ENCODE measurements around the gene PRKAA1.
A peak's percentile ranks its signal among the peaks of the same experiment; 100 is the strongest.
"Not testable (repeated sequence)": the region's sequence is repeated elsewhere in the genome, so short reads cannot be mapped to it uniquely, and the experiment has no call there.

PRKAA1 gene

DNA sequence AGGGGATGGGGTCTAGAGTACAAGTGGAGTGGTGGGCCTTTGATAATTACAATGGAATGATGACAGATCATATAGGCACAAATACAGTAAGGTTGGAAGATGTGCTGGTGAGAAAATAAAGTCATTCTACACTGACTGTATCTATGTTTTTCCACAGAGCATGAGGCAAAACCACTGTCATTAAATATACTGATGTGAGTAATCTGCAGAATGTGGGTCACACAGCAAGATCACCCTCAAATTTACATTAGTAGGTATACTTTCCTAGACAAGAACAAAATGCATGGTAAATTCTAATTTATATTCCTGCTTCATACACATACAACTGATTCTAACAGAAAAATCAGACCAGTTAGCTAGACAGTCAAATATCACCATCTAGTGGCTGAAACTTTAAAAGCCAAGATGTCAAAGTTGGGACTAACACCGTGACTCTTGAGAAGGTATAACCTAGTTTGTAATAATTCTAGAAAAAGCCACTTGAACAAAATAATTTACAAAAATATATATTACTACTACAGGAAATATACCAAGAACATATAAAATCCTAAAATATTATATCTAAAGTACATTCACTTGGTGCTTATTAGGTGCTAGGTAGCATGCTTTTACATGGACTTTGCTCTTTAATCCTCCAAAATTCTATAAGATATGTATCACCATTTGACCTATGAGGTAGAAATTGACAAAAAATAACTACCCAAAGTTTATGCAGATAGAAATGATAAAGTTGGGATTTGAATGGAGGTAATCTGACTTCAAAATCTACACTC is 61.9 kb downstream of the PRKAA1 start:
- DNase-seq (ENCODE audit: insufficient read length, low spot score) (peak; percentile 72), FAIRE-seq (no peak)

DNA sequence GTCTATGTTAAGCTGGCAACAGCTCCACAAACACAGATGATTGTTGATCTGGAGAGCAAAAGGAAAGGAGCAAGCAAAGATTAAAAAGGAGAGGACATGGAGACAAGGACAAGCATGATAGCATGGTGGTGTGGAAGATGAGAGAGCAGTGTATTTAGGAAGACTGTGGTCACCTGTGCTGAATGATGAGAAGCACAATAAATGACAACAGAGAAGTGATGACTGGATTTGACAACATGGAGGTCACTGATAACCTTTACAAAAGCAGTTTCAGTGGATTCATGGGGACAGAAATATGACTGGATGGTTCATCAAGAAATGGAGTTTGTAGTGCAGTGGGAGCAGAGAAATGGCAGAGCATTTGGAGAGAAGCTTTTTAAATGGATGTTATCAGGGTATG is 62.6 kb downstream of the PRKAA1 start:
- peak; percentile 38 for FAIRE-seq
- no peak for DNase-seq (ENCODE audit: insufficient read length, low spot score)

DNA sequence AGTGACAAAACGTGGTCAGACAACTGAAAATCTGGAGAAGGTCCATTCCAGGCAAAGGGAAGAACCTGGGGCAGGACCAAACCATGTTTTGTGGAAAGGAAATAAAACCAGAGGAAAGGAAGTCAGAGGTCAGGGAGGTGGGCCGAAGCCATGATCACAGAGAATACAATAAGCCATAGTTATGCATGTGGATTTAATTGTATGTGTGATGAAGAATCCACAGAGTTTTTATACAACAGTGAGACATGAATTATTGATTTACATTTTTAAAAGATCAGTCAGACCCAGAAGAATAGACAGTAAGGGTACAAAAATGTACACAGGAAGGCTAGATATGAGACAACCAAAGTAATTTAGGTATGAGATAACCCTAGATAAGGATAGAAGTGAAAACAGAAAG is 63.2 kb downstream of the PRKAA1 start:
- no peak for FAIRE-seq
- DNase-seq (ENCODE audit: insufficient read length, low spot score): no peak

DNA sequence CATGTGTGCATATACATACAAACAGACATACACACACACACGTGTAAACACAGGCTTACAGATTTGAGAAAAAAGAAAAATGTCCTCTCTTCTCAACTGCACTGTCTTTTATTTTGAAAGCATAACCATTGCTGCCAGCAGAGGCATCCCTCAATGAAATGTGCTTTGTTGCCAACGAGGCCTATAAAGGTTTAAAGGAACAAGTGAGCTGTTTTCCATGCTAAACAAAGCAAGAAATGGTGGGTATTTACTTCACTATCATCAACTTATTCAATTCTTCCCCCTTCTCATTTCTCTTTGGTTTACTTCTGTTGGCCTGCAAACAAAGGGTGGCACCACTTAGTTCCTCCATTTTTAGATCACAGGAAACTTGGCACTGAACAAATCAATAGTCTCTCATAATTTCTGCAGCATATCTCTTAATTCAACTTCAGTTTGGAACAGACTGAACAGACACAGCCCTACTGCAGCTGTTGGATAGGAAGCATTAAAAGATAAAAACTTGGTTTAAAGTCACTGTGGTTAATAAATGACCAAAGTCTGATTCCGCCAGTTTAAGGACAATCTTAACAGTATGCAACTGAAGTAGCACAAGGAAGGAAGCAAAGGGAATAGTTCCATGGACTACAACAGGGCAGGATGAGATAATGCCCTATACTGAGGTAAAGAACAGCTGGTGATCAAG is 64.2 kb downstream of the PRKAA1 start:
- DNase-seq (ENCODE audit: insufficient read length, low spot score): no peak
- no peak for FAIRE-seq

DNA sequence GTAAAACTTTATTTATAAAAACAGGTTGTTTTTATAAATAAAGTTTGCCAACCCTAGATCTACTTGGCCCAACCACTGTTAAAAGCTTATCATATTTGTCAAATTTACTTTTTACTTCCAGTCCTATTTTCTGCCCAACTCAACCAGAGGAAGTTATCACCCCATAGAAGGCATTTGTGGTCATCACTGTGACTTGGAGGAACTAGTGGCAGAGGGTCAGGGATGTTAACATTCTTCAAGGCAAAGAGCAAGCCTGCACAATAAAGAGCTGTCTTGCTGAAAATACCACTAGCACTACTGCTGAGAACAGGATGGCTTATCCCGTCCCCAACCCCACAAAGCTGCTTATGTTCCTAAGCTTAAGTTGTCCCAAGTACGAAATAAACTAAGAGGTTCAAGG is 64.7 kb downstream of the PRKAA1 start:
- DNase-seq (ENCODE audit: insufficient read length, low spot score) (no peak), FAIRE-seq (peak; percentile 44)

DNA sequence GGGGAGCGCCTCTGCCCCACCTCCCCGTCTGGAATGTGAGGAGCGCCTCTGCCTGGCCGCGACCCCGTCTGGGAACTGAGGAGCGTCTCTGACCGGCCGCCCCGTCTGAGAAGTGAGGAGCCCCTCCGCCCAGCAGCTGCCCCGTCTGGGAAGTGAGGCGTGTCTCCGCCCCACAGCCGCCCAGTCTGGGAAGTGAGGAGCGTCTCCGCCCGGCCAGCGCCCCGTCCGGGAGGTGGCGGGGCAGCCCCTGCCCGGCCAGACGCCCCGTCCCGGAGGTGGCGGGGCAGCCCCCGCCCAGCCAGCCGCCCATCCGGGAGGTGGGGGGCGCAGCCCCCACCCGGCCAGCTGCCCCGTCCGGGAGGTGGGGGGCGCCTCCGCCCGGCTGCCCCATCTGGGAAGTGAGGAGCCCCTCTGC is 75.7 kb downstream of the PRKAA1 start:
- not testable (repeated sequence) for DNase-seq (ENCODE audit: insufficient read length, low spot score); FAIRE-seq

DNA sequence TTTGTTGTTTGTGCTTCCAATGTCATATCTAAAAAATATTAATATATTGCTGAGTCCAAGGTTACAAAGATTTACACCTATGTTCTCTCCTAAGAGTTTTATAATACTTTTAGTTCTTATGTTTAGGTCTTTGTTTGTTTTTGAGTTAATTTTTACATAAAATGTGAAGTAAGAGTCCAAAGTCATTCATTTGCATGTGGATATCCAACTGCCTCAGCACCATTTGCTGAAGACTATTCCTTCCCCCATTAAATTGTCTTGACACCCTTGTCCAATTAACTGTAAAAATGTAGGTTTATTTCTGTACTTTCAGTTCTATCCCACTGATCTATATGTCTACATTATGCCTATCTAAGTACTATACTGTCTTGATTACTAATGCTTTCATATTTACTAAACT is 78.1 kb downstream of the PRKAA1 start:
- DNase-seq (ENCODE audit: insufficient read length, low spot score) (no peak), FAIRE-seq (no peak)

DNA sequence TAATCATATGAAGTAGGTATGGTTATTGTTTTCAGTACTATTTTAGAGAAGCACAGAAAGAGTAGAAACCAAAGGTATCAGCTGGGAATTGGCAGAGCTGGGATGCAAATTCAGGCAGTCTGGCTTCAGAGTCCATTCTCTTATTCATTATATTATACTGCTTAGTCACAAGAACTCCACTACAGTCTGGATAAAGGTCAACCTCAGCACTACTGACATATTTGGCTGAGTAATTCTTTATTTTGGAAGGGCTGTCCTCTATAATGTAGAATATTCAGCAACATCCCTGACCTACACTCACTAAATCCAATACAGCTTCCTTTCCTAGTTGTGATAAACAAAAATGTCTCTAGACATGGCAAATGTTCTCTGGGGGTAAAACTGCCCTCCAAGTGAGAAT is 80.9 kb downstream of the PRKAA1 start:
- DNase-seq (ENCODE audit: insufficient read length, low spot score): no peak
- no peak for FAIRE-seq

DNA sequence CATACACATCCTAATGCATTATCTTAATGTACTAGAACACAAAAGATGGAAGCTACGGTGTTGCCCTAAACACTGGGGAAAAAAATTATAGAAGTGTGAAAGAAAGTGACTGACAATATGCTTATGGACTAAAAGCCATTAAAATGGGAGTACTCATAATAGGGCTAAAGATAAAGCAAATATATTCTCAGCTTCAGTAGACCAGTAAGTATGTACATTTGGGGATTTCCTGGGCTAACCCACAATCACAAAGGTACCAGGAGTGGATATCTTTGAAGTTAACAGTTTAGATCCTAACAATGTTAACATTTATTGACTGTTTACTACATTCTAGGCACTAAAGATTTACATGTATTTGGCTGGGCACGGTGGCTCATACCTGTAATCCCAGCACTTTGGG is 81.6 kb downstream of the PRKAA1 start:
- no peak for FAIRE-seq
- DNase-seq (ENCODE audit: insufficient read length, low spot score): no peak

DNA sequence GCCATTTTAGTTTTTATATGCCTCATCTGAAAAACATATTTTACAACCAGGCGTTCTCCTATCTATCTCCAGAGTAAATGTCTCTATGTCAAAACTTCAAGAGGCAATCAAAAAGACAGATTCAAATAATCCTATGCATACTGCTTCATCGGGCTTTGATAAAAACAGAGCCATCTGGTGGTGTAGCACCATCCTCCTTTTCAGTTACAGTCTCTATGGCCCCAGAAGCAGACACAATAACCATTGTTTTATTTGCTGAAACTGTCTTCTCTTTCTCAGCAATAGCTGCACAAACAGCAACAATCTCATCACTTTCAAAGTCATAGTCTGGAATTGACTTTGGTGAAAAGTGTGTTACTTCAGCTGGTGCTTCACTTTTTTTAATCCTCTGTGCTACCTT is 82.2 kb downstream of the PRKAA1 start:
- DNase-seq (ENCODE audit: insufficient read length, low spot score): no peak
- peak; percentile 79 for FAIRE-seq

DNA sequence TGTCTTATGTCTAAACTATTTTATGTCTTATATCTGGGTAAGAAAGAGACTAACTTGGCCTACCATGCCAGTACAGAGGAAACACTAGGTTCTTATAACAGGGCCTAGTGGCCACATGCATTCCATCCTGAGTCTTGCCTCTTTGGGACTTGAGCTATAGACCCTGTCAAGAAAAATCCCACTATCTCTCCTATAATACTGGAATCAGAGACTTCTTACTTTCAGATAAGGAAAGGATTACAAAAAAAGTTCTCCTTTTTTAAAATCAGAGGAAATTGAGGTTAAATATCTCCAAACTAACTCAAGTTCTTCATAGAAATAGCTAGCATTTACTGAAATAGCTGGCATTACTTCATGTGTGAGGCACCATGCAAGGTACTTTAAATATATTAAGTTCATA is 84.2 kb downstream of the PRKAA1 start:
- DNase-seq (ENCODE audit: insufficient read length, low spot score) (no peak), FAIRE-seq (no peak)

DNA sequence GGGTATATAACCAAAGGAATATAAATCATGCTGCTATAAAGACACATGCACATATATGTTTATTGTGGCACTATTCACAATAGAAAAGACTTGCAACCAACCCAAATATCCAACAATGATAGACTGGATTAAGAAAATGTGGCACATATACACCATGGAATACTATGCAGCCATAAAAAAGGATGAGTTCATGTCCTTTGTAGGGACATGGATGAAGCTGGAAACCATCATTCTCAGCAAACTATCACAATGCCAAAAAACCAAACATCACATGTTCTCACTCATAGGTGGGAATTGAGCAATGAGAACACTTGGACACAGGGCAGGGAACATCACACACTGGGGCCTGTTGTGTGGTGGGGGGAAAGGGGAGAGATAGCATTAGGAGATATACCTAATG is 87.6 kb downstream of the PRKAA1 start:
- not testable (repeated sequence) for DNase-seq (ENCODE audit: insufficient read length, low spot score); FAIRE-seq

Data from HTR-8/SVneo (cell line).